Measurements from ENCODE around the gene GCSAML.

The GCSAML gene

GRCh38 chr1:247574664-247575063 is 25.7 kb downstream of the GCSAML start:
- no peak for DNase-seq

DNA sequence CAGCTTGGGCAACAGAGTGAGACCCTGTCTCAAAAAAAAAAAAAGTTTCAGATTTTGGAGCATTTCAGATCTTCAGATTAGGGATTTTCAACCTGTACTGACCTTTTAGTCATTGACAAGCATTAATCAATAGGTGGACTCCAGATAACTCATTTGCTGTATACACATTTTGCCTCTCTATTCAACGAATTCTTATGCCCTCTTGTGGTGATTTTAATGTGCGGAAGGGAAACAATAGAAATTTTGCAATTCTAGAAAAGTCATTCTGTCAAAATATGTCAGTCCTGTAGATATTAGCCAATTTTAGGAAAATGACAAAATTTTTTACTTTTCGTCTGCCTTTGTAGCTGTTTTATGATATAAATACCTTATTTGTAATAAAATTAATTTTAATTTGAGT is 27.6 kb downstream of the GCSAML start:
- peak in 1 of 2 donors; percentile 21 for DNase-seq

GRCh38 chr1:247578946-247579460 is 30.1 kb downstream of the GCSAML start:
- DNase-seq: no peak

DNA sequence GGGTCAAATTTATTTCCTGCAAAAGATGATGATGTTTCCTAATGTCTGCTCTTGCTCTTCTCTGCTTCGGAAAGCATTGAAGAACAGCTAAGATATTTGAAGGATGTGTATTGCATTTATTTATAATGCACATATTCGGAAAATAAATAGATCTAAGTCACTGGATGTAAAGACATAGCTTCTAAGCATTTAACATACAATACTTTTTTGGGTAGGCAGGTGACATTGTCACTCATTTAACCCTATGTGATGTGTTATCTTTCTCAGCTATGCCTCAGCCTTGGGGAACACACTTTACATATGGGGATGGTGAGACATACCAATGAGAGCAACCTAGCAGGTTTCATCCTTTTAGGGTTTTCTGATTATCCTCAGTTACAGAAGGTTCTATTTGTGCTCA is 39.1 kb downstream of the GCSAML start, which contains the start of gene OR2G2:
Gene OR2G2 (plus strand): TSS at position 301 of the 400 bp plus-strand sequence. CDS start 0 bp downstream, at position 301.
- no peak for DNase-seq

DNA sequence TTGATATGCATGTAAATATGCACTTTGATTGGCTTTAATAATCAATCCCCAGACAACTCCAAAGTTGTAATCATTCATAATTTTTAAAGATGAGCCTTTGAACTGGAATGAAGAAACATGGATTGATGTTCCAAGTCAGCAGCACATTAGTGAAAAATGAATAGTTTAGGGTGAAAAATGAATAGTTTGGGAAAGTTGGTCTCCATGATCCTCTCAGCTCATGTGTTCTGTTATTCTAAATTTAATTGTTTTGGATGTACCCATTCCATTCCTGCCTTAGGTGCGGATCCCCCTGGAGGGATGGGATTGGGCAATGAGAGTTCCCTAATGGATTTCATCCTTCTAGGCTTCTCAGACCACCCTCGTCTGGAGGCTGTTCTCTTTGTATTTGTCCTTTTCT is 56.4 kb downstream of the GCSAML start, which contains the start of gene OR2G3:
Gene OR2G3 (plus strand): TSS at position 301 of the 400 bp plus-strand sequence. CDS start 0 bp downstream, at position 301.
- DNase-seq: no peak

DNA sequence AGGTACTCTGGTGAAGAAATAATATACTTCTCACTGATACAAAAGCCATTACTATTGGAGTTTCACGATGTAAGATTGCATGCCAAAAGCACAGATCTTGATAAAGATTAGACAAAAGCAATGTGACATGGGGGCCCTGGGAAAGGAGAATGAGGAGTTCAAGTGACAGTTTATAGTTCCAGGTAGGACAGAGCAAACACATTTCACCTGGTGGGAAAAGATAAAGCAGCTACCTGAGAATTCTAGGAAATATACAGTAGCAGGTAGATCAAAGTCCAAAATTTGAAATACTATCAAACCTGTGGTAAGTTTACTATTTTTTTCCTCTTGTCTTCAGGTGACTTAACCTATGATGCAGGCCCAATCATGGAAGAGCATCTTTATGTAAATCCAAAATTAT is 64.5 kb downstream of the GCSAML start:
- no peak for DNase-seq

DNA sequence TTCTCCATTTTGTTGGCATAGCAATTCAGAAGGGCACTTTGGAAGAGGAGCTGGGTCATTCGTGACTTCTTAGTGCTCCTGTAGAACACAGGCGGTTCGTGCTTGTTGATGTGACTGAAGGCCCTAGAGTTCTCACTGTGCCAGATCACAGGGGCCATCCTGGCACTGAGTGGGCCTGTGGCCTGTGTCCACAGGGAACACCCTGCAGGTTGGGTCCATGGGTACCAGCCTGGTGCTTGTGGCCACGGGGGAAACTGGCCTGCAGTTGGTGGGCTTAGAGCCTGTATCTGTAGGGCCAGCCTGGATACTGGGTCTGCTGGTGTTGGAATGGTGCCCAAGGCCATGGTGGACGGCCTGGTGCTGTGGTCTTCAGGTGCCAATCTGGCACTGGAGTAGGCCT is 65.7 kb downstream of the GCSAML start:
- DNase-seq: no peak
